Erythroblast (primary cell): ENCODE results near the gene ADK.

Experiments
- DNase-seq, 2 experiments: peaks; one replicate each; lab custom pipeline; 2025; lab: John Stamatoyannopoulos, UW
- GATA1 ChIP-seq: IDR thresholded peaks from 2 replicates; pipeline ENCODE4 v1.6.1; 2011; ENCODE audit warnings: low read depth, mild to moderate bottlenecking, control low read depth, low read length, moderate library complexity
- POLR2A ChIP-seq: IDR thresholded peaks from 2 replicates; pipeline ENCODE4 v1.6.1; 2011; ENCODE audit warnings: mild to moderate bottlenecking, low read length

ADK gene

DNA sequence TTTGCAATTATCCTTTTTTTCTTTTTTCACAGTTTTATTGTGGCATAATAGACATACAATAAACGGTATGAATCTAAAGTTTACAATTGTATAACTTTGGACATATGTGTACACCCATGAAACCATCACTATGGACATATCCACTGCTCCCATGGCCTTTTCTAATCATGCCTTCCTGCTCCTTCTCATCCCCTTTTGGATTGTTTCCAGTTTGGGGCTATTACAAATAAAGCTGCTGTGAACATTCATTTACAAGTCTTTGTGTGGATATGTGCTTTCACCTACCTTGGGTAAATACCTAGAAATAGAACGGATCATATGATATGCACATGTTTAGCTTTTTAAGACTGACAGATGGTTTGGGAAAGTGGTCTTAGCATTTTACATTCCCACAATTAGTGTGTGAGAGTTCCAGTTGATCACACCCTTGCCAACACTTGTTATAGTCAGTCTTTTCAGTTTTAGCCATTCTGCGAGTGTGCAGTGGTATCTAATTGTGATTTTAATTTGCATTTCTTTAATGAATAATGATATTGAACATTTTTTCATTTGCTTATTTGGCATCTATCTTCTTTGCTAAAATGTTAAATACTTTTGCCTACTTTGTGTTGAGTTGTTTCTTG lies 554.4 kb downstream of the ADK start:
- DNase-seq: no peak
- no peak for TF ChIP-seq POLR2A
- no peak for TF ChIP-seq GATA1

DNA sequence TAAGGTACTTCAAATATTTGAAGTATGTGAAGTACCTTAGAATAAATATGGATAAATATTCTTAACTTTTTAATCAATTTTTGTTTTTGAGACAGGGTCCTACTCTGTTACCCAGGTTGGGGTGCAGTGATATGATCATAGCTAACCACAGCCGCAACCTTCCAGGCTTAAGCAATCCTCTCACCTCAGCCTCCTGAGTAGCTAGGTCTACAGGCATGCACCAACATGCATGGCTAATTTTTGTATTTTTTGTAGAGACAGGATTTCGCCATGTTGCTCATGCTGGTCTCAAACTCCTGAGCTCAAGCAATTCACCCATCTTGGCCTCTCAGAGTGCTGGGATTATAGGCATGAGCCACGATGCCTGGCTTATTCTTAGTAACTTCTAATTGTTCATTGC lies 555.9 kb downstream of the ADK start:
- TF ChIP-seq GATA1: no peak
- no peak for TF ChIP-seq POLR2A
- DNase-seq: no peak

DNA sequence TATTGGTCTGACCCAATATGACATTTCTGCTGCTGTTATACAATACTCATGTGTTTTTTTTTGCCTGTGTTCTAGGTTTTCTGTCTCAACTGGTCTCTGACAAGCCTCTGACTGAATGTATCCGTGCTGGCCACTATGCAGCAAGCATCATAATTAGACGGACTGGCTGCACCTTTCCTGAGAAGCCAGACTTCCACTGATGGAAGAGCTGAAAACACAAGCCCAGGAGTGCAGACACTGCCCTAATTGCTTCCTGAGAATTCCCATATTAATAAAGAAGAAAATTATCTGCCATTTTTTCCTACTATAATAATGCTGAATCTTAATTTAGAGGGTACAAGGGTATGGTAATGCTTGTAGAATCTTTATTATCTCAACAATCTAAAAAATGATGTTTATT lies 557.2 kb downstream of the ADK start:
- TF ChIP-seq GATA1 (no peak), POLR2A (no peak)
- DNase-seq: no peak

DNA sequence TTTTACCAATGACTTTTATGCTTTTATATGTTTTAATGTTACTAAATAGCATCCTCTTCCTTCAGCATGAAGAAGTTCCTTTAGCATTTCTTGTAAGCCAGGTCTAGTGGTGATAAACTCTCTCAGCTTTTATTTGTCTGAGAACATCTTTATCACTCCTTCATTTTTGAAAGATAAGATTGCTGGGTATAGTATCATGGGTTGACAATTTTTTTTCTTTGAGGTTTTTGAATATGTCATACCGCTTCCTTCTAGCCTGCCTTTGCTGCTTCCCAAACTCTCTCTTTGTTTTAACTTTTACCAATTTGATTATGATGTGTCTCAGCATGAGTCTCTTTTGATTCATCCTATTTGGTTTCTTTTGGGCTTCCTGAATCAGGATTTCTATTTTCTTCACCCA lies 567.2 kb downstream of the ADK start:
- TF ChIP-seq GATA1 (no peak), POLR2A (no peak)
- DNase-seq: no peak

DNA sequence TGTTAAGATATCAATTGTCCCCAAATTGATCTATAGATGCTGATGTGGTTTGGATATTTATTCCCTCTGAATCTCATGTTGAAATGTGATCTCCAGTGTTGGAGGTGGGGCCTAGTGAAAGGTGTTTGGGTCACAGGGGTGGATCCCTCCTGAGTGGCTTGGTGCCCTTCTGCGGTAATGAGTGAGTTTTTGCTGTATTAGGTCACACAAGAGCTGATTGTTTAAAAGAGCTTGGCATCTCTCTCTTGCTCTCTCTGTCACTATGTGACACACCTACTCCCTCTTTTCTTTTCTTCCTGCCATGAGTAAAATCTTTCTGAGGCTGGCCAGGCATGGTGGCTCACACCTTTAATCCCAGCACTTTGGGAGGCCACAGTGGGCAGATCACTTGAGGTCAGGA lies 577.2 kb downstream of the ADK start:
- no peak for DNase-seq
- TF ChIP-seq POLR2A (no peak), GATA1 (no peak)

DNA sequence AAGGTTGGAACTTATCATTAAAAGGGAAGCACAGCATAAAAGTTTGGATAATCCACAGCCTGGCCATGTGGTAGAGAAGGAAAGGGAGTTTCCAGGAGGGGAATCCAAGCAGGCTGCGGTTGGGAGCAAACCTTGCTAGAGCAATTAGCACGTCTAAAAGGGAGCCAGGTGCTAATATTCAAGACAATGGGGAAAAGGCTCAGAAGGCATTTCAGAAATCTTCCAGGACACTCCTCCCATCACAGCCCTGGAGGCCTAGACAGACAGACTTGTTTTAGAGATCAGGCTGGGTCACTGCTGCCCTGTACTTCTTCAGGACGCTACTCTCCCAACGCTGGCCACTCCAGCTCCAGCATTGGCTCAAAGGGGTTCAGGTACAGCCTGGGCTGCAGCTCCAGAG lies 579.2 kb downstream of the ADK start:
- no peak for DNase-seq
- TF ChIP-seq GATA1 (no peak), POLR2A (no peak)

DNA sequence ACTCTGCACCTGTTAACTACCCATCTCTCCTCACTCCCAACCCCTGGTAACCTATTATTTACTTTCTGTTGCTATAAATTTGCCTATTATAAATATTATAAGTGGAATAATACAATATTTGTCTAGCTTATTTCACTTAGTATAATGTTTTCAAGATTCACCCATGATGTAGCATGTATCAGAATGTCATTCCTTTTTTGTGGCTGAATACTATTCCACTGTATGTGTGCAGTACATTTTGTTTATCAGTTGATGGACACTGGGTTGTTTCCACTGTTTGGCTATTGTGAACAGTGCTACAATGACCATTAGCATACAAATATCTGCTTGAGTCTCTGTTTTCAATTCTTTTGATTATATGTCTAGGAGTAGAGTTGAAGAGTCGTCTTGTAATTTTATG lies 582.6 kb downstream of the ADK start:
- no peak for TF ChIP-seq GATA1
- no peak for TF ChIP-seq POLR2A
- no peak for DNase-seq

DNA sequence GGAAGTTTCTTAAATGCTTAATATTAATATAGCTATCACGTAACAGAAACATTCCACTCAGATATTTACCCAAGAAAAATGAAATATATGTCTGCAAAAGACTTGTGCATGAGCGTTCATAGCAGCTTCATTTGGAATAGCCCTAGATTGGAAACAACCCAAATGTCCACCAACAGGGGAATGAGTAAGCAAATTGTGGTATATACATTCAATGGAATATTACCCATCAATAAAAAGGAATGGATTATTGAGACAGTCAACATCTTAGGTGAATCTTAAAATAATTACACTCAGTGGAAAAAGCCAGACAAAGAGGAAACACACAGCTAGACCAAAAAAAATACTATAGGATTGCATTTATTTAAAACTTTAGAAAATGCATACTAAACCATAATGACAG lies 585.0 kb downstream of the ADK start:
- no peak for TF ChIP-seq POLR2A
- TF ChIP-seq GATA1: no peak
- DNase-seq: no peak

DNA sequence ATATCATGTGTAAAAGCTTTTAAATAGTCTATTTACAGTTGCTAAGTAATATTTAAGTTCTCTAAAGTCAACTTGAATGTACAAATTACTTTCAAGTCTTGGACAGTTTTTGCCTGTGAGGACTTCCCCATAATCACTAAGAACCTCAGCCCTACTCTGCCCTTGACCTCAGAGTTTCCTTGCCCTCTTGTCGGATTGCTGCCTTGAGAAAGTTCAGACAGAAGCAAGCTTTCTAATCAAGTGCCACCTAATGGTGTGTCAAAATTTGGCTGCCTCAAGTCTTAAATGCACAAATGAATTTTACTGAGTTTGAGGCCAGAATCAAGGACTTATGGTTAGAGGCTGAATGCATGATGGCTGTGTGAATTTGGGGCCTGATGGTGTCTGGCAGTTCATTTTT lies 587.0 kb downstream of the ADK start:
- peak; percentile 7 to 20 for DNase-seq
- TF ChIP-seq POLR2A (no peak), GATA1 (no peak)

DNA sequence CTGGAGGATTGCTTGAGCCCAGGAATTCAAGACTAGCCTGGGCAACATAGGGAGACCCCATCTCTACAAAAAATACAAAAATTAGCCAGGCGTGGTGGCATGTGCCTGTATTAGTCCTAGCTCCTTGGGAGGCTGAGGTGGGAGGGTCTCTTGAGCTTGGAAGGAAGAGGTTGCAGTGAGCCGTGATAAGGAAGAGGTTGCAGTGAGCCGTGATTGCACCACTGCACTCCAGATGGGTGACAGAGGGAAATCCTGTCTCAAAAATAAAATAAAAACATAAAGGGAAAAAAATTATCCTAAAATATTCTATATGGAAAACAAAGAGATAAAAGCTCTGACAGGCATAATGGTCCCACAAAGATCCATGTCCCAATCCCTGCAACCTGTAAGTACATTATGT lies 587.5 kb downstream of the ADK start:
- DNase-seq: no peak
- TF ChIP-seq GATA1 (no peak), POLR2A (no peak)

DNA sequence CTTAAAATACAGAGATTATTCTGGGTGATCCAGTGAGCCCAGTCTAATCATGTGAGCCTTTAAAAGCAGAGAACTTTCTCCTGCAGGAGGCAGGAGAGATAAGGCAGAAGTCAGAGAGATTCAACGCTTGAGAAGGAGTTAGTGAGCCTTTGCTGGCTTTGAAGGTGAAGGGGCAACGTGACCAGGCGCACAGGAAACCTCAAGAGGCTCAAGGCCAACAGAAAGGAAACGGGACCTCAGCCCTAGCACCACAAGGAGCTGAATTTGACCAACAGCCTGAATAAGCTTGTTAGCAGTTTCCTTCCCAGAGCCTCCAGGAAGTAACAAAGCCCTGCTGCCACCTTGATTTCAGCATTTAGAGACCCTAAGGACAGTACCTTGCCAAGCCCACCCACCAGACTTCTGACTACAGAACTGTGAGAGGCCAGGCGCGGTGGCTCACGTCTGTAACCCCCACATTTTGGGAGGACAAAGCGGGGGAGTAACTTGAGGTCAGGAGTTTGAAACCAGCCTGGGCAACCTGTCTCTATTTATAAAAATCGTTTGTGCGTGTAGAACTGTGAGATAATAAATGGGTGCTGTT lies 588.1 kb downstream of the ADK start:
- TF ChIP-seq POLR2A: no peak
- peak; percentile 26 to 55 for DNase-seq

DNA sequence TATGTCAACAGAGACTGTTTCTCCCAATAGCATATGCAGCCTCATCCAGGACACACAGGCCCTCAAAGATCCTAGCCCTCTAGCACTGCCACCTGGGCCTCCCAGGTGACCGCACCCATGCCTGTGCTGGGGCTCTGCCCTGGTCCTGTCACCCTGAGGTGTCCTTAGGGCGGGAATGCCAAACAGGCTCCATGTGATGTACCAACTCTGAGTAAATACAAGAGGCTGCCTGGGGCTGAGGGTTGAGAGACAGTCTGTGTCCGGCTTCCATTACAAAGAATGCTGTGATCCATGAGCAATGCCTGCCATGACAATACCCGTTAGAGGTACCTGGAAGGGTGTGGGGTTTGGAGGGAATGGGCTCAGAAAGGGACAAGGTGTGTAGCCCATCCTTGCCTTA lies 592.4 kb downstream of the ADK start:
- TF ChIP-seq POLR2A (no peak), GATA1 (no peak)
- no peak for DNase-seq

DNA sequence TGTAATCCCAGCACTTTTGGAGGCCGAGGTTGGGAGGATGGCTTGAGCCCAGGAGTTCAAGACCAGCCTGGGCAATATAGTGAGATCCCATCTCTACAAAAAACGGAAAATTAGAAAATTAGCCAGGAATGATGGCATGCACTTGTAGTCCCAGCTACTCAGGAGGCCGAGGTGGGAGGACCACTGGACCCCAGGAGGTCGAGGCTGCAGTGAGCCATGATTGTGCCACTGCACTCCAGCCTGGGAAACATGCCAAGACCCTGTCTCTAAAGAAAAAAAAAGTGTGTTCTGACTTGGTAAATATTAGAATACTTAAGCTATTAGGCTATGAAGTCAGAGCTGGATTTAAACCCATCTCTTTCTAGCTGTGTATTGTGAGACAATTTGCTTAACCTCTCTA lies 594.4 kb downstream of the ADK start:
- TF ChIP-seq GATA1 (no peak), POLR2A (no peak)
- no peak for DNase-seq

DNA sequence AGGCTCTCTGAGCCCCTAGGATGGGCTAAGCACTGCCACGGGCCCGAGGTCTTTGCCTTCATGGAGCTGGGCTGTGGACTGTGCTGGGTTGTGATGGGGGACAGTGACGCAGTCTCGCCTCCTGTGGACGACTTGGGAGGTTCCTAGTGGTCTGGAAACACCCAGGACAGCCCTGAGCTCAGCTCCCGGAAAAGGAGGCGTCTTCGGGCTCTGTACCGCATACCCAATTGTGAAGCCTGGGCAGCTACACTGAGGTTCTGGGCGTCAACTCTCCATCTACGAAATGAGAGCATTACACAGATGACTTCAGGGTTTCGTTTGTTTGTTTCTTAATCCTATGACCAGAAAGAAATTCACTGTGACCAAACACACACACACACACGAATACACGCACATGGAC lies 595.8 kb downstream of the ADK start:
- no peak for TF ChIP-seq POLR2A
- TF ChIP-seq GATA1: no peak
- no peak for DNase-seq

DNA sequence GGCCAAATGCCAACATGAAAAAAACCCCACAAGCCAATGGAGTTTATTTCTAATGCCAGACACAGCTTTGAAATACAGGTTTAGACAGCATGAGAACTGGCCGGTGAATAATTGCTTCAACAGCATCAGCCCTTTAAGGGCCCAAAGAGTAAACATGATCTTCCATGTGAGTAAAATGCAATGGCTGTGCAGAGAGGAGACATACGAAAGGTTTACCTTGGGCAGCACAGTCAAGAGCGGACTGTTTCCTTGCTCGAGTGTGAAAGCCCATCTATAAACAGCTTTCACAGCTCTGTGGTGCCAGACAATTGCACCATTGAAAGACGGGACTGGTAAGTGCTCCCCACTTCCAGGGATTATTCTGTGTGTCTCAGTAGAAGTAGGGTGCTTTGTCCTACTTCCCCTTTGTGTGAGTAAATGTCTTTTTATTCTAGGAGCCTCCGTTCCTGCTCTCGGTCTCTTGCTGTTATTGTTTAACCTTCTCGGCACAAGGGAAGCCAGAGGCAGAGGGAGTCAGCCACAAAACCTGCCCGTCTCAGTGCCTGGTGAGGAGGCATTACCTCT lies 597.5 kb downstream of the ADK start:
- TF ChIP-seq GATA1 (no peak), POLR2A (no peak)
- DNase-seq: no peak
